Vagina (tissue), 2 donors: ENCODE data around the gene PLEKHG4B.

Experiments used
- CTCF ChIP-seq, 3 experiments: fragments of 450-650 bp in 2 of 3; fragments of 200-600 bp in 1 of 3; sonication (generic) in 1 of 3; IDR thresholded peaks; one replicate each; pipeline ENCODE4 v1.5.1; 2017 to 2019; ENCODE audit warnings: antibody characterized with exemption in 3 of 3, mild to moderate bottlenecking in 2 of 3, moderate library complexity in 2 of 3
- POLR2A ChIP-seq, 2 donors: fragments of 450-650 bp; IDR thresholded peaks; one replicate each; pipeline ENCODE4 v1.6.1; 2017; ENCODE audit warnings: antibody characterized with exemption in 2 of 2, mild to moderate bottlenecking in 2 of 2, moderate library complexity in 2 of 2
- POLR2AphosphoS5 ChIP-seq, 2 donors: sonication (generic); formaldehyde crosslinking; IDR thresholded peaks; one replicate each; pipeline ENCODE4 v1.9.0; 2017; ENCODE audit warnings: antibody characterized with exemption in 2 of 2, mild to moderate bottlenecking in 2 of 2, low read depth in 1 of 2; ENCODE audit not compliant: insufficient read depth in 1 of 2

GRCh38 chr5:199197-199949 lies 107.4 kb downstream of the PLEKHG4B start:
- no peak for TF ChIP-seq POLR2AphosphoS5 (IDR thresholded peaks at IDR 0.05; ENCODE audit: insufficient read depth in 1 of 2, low read depth in 1 of 2)
- TF ChIP-seq CTCF (IDR thresholded peaks at IDR 0.05), result no peak
- TF ChIP-seq POLR2A (IDR thresholded peaks at IDR 0.05), result no peak
